ENCODE results near the gene RAI1.
A peak's percentile ranks its signal among the peaks of the same experiment; 100 is the strongest.

Gene RAI1

GRCh38 chr17:17768424-17769088 lies 87.3 kb downstream of the RAI1 start:
- no peak for TF ChIP-seq Cebpa-rat (IDR thresholded peaks at IDR 0.05)
- peak overlapping the region in 6 of 11 experiments; percentile 13 to 89 (median 53); a peak in 3 of 22 replicates for H3K4me2 ChIP-seq
- H4K20me1 ChIP-seq = peaks cover 91 to 99% (median 96%) of the 10 kb centered on the region in 11 experiments
- peaks cover 34 to 87% (median 76%) of the 10 kb centered on the region in 10 experiments for H3K4me1 ChIP-seq
- H3K9ac ChIP-seq = peak overlapping the region in 10 of 11 experiments; percentile 20 to 52 (median 44); a peak in 13 of 22 replicates
- H3K36me3 ChIP-seq = peaks cover 0 to 18% (median 4%) of the 10 kb centered on the region in 11 experiments; a peak in 6 of 22 replicates
- no peak overlapping the region for H3K4me3 ChIP-seq
- peak overlapping the region in 5 of 11 experiments; percentile 20 to 37 (median 27); a peak in 6 of 22 replicates for H3K27ac ChIP-seq
- no peaks in the 10 kb centered on the region for H3K27me3 ChIP-seq
- H3K9me3 ChIP-seq (replicated peaks in 1 of 11) = no peaks in the 10 kb centered on the region

DNA sequence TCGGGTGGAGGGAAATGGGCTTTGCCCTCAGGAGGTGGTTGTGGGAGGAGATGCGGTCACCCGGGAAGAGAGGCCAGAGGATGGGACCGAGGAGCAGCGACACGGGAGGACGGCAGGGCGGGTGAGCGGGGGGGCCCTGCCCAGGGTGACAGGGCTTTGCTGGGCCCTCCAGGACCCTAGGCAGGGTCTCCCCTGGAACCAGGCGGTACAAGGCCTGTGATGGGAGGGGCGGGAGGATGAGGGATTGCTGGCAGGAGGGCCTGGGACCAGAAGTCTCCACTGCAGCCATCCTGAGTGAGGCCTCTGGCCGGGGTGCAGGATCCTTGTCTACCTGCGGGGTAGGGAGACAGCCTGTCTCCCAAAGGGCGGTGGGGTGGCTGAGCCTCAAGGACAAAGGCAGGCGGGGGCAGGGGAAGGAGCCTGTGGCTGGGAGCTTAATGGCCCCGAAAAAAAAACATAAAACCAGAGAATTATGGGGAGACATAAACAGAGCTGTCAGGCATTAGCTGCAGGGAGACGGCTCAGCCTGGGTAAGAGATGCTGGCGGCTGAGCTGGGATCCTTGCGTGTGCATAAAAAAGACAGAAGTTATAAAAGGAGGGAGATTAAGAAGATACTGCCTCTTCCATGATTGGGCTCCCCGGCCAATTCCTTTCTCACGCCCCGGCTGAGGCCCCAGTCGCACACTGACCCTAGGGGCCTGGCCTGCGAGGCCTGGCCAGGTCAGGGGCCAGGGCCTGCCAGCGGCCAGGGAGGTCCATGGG lies 88.8 kb downstream of the RAI1 start:
- no peak overlapping the region for H3K4me3 ChIP-seq
- peaks cover 0 to 20% (median 2%) of the 10 kb centered on the region in 11 experiments; a peak in 5 of 22 replicates for H3K36me3 ChIP-seq
- TF ChIP-seq Cebpa-rat (IDR thresholded peaks at IDR 0.05) = no peak
- H3K27ac ChIP-seq = peak overlapping the region in 4 of 11 experiments; percentile 19 to 37 (median 32); a peak in 4 of 22 replicates
- peaks cover 20 to 72% (median 61%) of the 10 kb centered on the region in 10 experiments for H3K4me1 ChIP-seq
- no peaks in the 10 kb centered on the region for H3K27me3 ChIP-seq
- peaks cover 92 to 99% (median 96%) of the 10 kb centered on the region in 11 experiments for H4K20me1 ChIP-seq
- no peaks in the 10 kb centered on the region for H3K9me3 ChIP-seq (replicated peaks in 1 of 11)
- H3K9ac ChIP-seq = peak overlapping the region in 8 of 11 experiments; percentile 4 to 52 (median 44); a peak in 5 of 22 replicates
- H3K4me2 ChIP-seq = peak overlapping the region in 1 of 11 experiments; percentile 9; a peak in 1 of 22 replicates

GRCh38 chr17:17770632-17771044 lies 89.4 kb downstream of the RAI1 start:
- Histone ChIP-seq H3K9me3 (replicated peaks in 1 of 11) (no peaks in the 10 kb centered on the region), H3K36me3 (peaks cover 0 to 17% (median 0%) of the 10 kb centered on the region in 11 experiments; a peak in 4 of 22 replicates)

DNA sequence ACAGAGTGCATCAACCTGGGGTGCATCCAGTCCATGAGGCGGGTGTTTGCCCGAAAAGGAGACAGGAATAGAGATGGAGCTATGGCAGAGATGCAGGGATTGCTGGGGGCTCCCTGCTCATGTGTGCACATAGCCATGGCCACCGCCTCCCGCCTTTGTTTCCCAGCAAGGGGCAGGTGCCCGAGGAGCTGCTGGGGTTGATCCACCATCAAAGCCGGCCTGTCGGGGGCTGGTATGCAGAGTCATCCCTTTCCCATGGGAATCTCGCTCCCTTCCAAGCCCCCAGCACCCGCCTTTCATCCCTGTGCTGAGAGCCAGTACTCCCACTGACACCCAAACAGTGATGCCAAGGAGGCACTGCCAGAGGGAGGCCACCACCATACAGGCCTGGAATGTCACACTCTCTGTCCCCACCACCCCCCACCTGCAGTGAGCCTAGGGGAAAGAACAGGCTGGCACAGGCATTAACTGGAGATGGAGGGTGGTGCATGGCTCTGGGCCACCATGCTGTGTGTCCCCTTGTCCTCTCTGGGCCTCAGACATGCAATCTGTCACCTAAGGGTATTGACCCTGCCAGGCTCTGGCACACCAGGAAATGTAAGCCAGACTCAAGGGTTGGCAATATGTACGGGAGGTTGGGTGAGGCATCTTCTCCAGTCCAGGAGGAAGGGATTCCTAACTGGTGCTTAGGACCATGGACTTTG lies 90.4 kb downstream of the RAI1 start:
- no peak overlapping the region; a peak in 1 of 22 replicates for H3K27ac ChIP-seq
- no peak overlapping the region for H3K4me3 ChIP-seq
- H4K20me1 ChIP-seq = peaks cover 92 to 99% (median 96%) of the 10 kb centered on the region in 11 experiments
- peaks cover 4 to 66% (median 45%) of the 10 kb centered on the region in 10 experiments for H3K4me1 ChIP-seq
- H3K36me3 ChIP-seq = peaks cover 0 to 21% (median 0%) of the 10 kb centered on the region in 11 experiments; a peak in 4 of 22 replicates
- no peak overlapping the region for H3K9ac ChIP-seq
- H3K9me3 ChIP-seq (replicated peaks in 1 of 11) = no peaks in the 10 kb centered on the region
- peak overlapping the region in 4 of 11 experiments; percentile 15 to 43 (median 31); a peak in 4 of 22 replicates for H3K4me2 ChIP-seq
- TF ChIP-seq Cebpa-rat (IDR thresholded peaks at IDR 0.05) = no peak
- no peaks in the 10 kb centered on the region for H3K27me3 ChIP-seq

More at GRCh38 chr17:17770632-17771044, 89.4 kb downstream of the RAI1 start:
- TF ChIP-seq Cebpa-rat (IDR thresholded peaks at IDR 0.05) = no peak
- Histone ChIP-seq H3K4me1 (peaks cover 14 to 66% (median 55%) of the 10 kb centered on the region in 10 experiments), H3K4me3 (no peak overlapping the region), H3K9ac (0 out of 22 replicates have a peak overlapping the region, but pooled peaks of 1 of the 11 experiments have one; percentile 9), H4K20me1 (peaks cover 91 to 99% (median 96%) of the 10 kb centered on the region in 11 experiments), H3K4me2 (peak overlapping the region in 5 of 11 experiments; percentile 7 to 43 (median 16); a peak in 5 of 22 replicates), H3K27me3 (no peaks in the 10 kb centered on the region), H3K27ac (no peak overlapping the region; a peak in 1 of 22 replicates)

DNA sequence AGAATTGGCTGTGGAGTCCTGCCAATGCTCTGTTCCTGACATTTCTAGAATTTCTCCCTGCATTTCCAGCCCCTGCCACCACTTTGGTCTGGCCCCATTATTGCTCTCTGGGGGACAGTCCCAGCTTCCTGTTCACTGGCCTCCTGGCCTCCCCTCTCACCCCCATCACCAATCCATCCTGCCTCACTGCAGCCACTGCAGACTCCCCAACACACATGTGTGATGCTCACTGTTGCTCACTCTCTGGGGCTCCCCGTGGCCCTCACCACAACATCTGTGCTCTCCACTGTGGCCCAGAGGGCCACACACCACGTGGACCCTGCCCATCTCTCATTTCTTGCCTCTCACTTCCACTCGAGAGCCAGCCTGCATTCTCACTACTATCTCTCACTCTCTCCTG lies 91.0 kb downstream of the RAI1 start:
- Histone ChIP-seq H3K4me2 (peak overlapping the region in 4 of 11 experiments; percentile 15 to 43 (median 31); a peak in 2 of 22 replicates), H3K36me3 (peaks cover 0 to 21% (median 0%) of the 10 kb centered on the region in 11 experiments; a peak in 3 of 22 replicates), H3K9me3 (replicated peaks in 1 of 11) (no peaks in the 10 kb centered on the region), H3K27ac (no peak overlapping the region), H3K27me3 (no peaks in the 10 kb centered on the region), H3K9ac (no peak overlapping the region), H3K4me3 (no peak overlapping the region), H4K20me1 (peaks cover 92 to 99% (median 97%) of the 10 kb centered on the region in 11 experiments), H3K4me1 (peaks cover 0 to 64% (median 39%) of the 10 kb centered on the region in 10 experiments; a peak in 16 of 20 replicates)
- no peak for TF ChIP-seq Cebpa-rat (IDR thresholded peaks at IDR 0.05)

DNA sequence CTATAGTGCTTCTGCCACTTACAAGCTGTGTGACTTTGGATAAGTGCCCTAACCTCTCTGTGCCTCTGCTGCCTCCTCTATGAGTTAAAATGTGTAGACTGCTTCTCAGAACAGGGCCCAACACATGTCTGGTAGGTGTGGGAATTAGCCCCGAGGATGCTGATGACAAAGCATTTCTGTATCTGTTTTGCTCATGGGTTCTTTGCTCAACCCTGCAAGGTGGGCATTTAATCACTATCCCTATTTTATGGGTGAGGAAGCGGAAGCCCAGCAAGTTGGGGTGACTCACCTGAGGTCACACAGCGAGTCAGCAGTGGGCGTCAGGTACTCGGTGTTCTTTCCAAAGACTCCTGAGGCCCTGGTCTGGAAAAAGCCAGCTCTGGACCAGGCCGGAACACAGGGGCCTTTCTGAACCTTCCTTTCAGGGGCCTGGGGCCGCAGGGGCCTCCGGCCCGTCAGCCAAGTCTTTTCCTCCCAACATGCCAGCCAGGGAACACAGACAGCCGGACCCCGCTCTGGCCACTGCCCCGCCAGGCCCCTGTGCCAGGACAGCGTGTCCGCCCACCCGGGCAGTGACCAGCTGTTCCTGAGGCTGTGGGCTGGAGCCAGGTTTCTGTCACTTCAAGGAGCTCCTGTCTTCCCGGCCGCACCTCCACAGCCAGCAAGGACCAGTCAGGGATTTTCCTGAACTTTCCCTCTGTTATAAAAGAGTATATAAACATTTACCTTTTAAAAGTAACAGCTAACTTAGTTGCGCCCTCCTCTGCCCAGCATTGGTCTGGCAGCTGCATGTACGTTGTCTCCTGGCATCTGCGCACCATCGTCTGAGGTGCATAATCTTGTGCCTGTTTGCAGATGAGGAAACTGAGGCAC lies 93.0 kb downstream of the RAI1 start:
- Histone ChIP-seq H4K20me1 (peaks cover 92 to 99% (median 98%) of the 10 kb centered on the region in 11 experiments; a peak in 21 of 22 replicates), H3K4me3 (no peak overlapping the region), H3K27me3 (no peaks in the 10 kb centered on the region), H3K36me3 (peaks cover 0 to 39% (median 3%) of the 10 kb centered on the region in 11 experiments; a peak in 8 of 22 replicates), H3K4me1 (peaks cover 0 to 61% (median 26%) of the 10 kb centered on the region in 10 experiments; a peak in 13 of 20 replicates), H3K4me2 (no peak overlapping the region), H3K9ac (peak overlapping the region in 2 of 11 experiments; percentile 4 to 38; a peak in 3 of 22 replicates), H3K27ac (peak overlapping the region in 2 of 11 experiments; percentile 3 to 55; a peak in 2 of 22 replicates), H3K9me3 (replicated peaks in 1 of 11) (no peaks in the 10 kb centered on the region)
- TF ChIP-seq Cebpa-rat (IDR thresholded peaks at IDR 0.05) = no peak

- H3K4me2 ChIP-seq = no peak overlapping the region
- no peak overlapping the region for H3K4me3 ChIP-seq
- H3K36me3 ChIP-seq = peaks cover 0 to 39% (median 3%) of the 10 kb centered on the region in 11 experiments; a peak in 8 of 22 replicates
- no peak overlapping the region for H3K9ac ChIP-seq
- TF ChIP-seq Cebpa-rat (IDR thresholded peaks at IDR 0.05) = no peak
- H3K27me3 ChIP-seq = peaks cover 0 to 17% (median 3%) of the 10 kb centered on the region in 11 experiments; a peak in 10 of 22 replicates
- no peak overlapping the region for H3K27ac ChIP-seq
- H4K20me1 ChIP-seq = peaks cover 93 to 99% (median 98%) of the 10 kb centered on the region in 11 experiments
- H3K4me1 ChIP-seq = peaks cover 18 to 61% (median 32%) of the 10 kb centered on the region in 10 experiments
- H3K9me3 ChIP-seq (replicated peaks in 1 of 11) = no peaks in the 10 kb centered on the region
Measured at GRCh38 chr17:17776889-17777288, 95.6 kb downstream of the RAI1 start.
